Measurements from ENCODE around the gene DPF1.

GRCh38 chr19:38234615-38235014 is 10.6 kb upstream of the DPF1 start:
- TF ChIP-seq POLR2A (IDR thresholded peaks at IDR 0.05) = no peak
- TF ChIP-seq CTCF (IDR thresholded peaks at IDR 0.05) = no peak
- no peak for TF ChIP-seq POLR2AphosphoS5 (IDR thresholded peaks at IDR 0.05)
- TF ChIP-seq EP300 (IDR thresholded peaks at IDR 0.05; ENCODE audit: low read depth) = no peak
